HL-60 (cell line): Measurements from ENCODE around the gene LARP7.

Experiments
- GABPA ChIP-seq: IDR thresholded peaks from 2 replicates; pipeline ENCODE4 v1.6.1; 2012; ENCODE audit warnings: low read depth
- POLR2AphosphoS5 ChIP-seq: IDR thresholded peaks from 2 replicates; pipeline ENCODE4 v1.6.1; 2012; ENCODE audit warnings: low read depth
- TF ChIP-seq, protein P1 (sequence below): IDR thresholded peaks from one replicate; pipeline ENCODE4 v1.5.1; 2011; ENCODE audit warnings: low read length, control low read depth, inconsistent platforms; ENCODE audit not compliant: insufficient read depth

DNA sequence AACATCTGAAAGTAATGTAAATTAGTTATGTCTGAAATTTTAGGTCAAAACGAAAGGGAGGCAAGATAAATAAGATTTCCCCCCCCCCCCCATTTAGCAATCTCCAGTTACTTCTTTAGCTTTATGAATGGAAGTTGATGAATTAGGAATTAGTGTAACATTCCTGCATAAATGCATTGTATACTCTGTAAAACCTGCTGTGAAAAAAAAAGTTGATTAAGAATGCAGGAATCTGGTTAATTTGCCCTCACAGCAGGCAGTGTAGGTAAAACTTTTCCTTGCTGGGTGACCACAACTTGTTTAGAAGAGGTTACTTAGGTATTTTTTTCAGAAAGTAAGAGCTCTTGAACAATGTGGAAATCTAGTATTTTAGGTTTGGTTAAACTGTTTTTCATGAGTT is 15.3 kb downstream of the LARP7 start:
- TF ChIP-seq, protein P1, sequence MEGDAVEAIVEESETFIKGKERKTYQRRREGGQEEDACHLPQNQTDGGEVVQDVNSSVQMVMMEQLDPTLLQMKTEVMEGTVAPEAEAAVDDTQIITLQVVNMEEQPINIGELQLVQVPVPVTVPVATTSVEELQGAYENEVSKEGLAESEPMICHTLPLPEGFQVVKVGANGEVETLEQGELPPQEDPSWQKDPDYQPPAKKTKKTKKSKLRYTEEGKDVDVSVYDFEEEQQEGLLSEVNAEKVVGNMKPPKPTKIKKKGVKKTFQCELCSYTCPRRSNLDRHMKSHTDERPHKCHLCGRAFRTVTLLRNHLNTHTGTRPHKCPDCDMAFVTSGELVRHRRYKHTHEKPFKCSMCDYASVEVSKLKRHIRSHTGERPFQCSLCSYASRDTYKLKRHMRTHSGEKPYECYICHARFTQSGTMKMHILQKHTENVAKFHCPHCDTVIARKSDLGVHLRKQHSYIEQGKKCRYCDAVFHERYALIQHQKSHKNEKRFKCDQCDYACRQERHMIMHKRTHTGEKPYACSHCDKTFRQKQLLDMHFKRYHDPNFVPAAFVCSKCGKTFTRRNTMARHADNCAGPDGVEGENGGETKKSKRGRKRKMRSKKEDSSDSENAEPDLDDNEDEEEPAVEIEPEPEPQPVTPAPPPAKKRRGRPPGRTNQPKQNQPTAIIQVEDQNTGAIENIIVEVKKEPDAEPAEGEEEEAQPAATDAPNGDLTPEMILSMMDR: no peak
- TF ChIP-seq GABPA (no peak), POLR2AphosphoS5 (no peak)
